Stimulated activated CD8-positive, alpha-beta memory T cell treated with anti-CD3 and anti-CD28 coated beads, Interleukin-4, amount 100 ng/mL, for 24 hours (primary cell): ENCODE results near the gene KSR2.

Experiments used
- DNase-seq: peaks from one replicate; pipeline ENCODE4 v3.0.0-alpha.2; 2020; ENCODE audit warnings: low read depth

KSR2 gene

GRCh38 chr12:117403586-117404139, 565.1 kb downstream of the KSR2 start:
- DNase-seq, result no peak
